Colonic mucosa (tissue), 4 donors: ENCODE data around the gene PCDHGA12. TPM values are rescaled to one million over a fixed set of nuclear protein-coding genes. Genes with fewer than 3 reads are reported as not detected.
"Not testable (repeated sequence)": the region's sequence is repeated elsewhere in the genome, so short reads cannot be mapped to it uniquely, and the experiment has no call there.

Experiments used
- DNase-seq: peaks from one replicate; pipeline ENCODE4 v3.0.0-alpha.2; 2020
- H3K27ac ChIP-seq: fragments of 200-600 bp; one replicate; pipeline ENCODE4 v1.8.0; 2021
- H3K27me3 ChIP-seq: fragments of 200-600 bp; one replicate; pipeline ENCODE4 v1.8.0; 2021
- H3K36me3 ChIP-seq: fragments of 200-600 bp; one replicate; pipeline ENCODE4 v1.8.0; 2021
- H3K4me1 ChIP-seq: fragments of 200-600 bp; one replicate; pipeline ENCODE4 v1.8.0; 2021; ENCODE audit warnings: mild to moderate bottlenecking
- H3K4me3 ChIP-seq: fragments of 200-600 bp; one replicate; pipeline ENCODE4 v1.8.0; 2021
- H3K9ac ChIP-seq, 2 donors: one replicate each; pipeline ENCODE4 v1.7.0; 2013; ENCODE audit warnings: control low read depth in 2 of 2, low read depth in 2 of 2, low read length in 2 of 2
- H3K9me3 ChIP-seq: fragments of 200-600 bp; one replicate; pipeline ENCODE4 v1.8.0; 2021
- CTCF ChIP-seq: fragments of 200-600 bp; IDR thresholded peaks from one replicate; pipeline ENCODE4 v1.8.0; 2022; ENCODE audit warnings: antibody characterized with exemption, mild to moderate bottlenecking
- intact Hi-C: fragments of 100-400 bp; cut with DNase I; formaldehyde crosslinking; loops from one replicate; pipeline ENCODE4 v1.14.1; 2022
- total RNA-seq, 2 donors: library from RNA; stranded (reverse); fragmentation: NEBNext Ultra II Directional in 1 of 2; extraction: Animal tissue kit (Norgen Biotek cat#: 25700) in 1 of 2; gene quantifications; one replicate each; pipeline ENCODE4 v1.2.1, GENCODE V29; 2021
- donor health status: healthy.
- donor health status: DM: no; HTN: no; CAD: no.
- donor health status: DM: no; HTN: no; CAD: no.

Gene PCDHGA12
- total RNA-seq, 2 donors from 2014 or later = 1.0 to 1.5 TPM

GRCh38 chr5:141427783-141428426 lies 2.4 kb upstream of the PCDHGA12 start:
- Histone ChIP-seq H3K9me3 (peaks cover 12% of the 10 kb centered on the region), H3K4me3 (no peak overlapping the region), H3K9ac (no peak overlapping the region), H3K4me1 (no peaks in the 10 kb centered on the region), H3K27me3 (no peaks in the 10 kb centered on the region), H3K36me3 (no peaks in the 10 kb centered on the region), H3K27ac (no peak overlapping the region)
- no peak for TF ChIP-seq CTCF
- DNase-seq = no peak
- intact Hi-C loops = no loop called here

- TF ChIP-seq CTCF = no peak
- H3K27ac ChIP-seq = no peak overlapping the region
- H3K4me1 ChIP-seq = no peaks in the 10 kb centered on the region
- intact Hi-C loops = no loop called here
- peaks cover 7% of the 10 kb centered on the region for H3K9me3 ChIP-seq
- no peaks in the 10 kb centered on the region for H3K27me3 ChIP-seq
- no peaks in the 10 kb centered on the region for H3K36me3 ChIP-seq
- DNase-seq = no peak
- H3K9ac ChIP-seq = no peak overlapping the region
- H3K4me3 ChIP-seq = no peak overlapping the region
Observed at GRCh38 chr5:141431286-141431685, 979 bp downstream of the PCDHGA12 start.

DNA sequence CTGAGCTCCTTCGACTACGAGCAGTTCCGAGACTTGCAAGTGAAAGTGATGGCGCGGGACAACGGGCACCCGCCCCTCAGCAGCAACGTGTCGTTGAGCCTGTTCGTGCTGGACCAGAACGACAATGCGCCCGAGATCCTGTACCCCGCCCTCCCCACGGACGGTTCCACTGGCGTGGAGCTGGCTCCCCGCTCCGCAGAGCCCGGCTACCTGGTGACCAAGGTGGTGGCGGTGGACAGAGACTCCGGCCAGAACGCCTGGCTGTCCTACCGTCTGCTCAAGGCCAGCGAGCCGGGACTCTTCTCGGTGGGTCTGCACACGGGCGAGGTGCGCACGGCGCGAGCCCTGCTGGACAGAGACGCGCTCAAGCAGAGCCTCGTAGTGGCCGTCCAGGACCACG lies 2.0 kb downstream of the PCDHGA12 start:
- H3K4me3 ChIP-seq, H3K36me3 ChIP-seq, DNase-seq, H3K9ac ChIP-seq, H3K27me3 ChIP-seq, H3K27ac ChIP-seq, H3K4me1 ChIP-seq, H3K9me3 ChIP-seq, intact Hi-C loops: not testable (repeated sequence)

DNA sequence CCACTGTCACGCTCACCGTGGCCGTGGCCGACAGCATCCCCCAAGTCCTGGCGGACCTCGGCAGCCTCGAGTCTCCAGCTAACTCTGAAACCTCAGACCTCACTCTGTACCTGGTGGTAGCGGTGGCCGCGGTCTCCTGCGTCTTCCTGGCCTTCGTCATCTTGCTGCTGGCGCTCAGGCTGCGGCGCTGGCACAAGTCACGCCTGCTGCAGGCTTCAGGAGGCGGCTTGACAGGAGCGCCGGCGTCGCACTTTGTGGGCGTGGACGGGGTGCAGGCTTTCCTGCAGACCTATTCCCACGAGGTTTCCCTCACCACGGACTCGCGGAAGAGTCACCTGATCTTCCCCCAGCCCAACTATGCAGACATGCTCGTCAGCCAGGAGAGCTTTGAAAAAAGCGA lies 2.4 kb downstream of the PCDHGA12 start:
- H3K9ac ChIP-seq, H3K4me3 ChIP-seq, H3K27me3 ChIP-seq, H3K4me1 ChIP-seq, intact Hi-C loops, DNase-seq, H3K27ac ChIP-seq, H3K36me3 ChIP-seq, H3K9me3 ChIP-seq: not testable (repeated sequence)

DNA sequence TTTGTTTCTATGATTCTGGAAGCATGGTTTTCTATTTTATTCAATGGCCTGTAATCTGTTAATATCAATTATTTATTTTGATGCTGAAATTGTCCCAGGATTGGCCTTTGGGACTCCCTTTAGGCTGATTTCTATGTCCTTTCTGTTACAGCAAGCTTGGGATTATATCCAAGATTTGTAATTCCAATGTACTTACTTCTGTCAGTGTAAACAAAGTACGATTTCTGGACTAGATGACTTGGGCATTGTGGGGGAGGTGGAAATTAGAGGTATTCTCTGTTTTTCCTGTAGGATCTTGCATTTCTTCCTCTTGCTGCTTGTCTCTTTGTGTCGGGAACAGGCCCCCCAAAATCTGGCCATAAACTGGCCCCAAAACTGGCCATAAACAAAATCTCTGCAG lies 3.7 kb downstream of the PCDHGA12 start:
- no peak overlapping the region for H3K9ac ChIP-seq

DNA sequence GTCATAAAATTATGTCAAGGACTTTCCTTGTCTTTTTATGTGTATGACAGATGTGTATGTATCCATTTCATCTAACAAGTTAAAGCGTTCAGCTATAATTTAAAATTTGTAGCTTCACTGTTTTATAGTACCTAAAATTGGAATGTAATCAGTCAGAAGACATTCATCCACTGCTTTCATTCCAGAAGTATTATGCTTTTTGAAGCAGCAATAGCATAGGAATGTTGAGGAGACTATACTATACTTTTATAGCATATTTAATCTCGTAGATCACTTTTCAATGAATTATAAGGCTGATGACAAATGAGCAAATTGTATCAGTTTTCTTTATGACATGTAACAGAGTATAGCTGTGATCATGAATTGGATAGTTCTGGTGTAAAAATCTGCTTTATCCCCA lies 6.9 kb downstream of the PCDHGA12 start:
- no peaks in the 10 kb centered on the region for H3K27me3 ChIP-seq
- TF ChIP-seq CTCF = no peak
- no peak overlapping the region for H3K27ac ChIP-seq
- no peaks in the 10 kb centered on the region for H3K4me1 ChIP-seq
- no peaks in the 10 kb centered on the region for H3K9me3 ChIP-seq
- DNase-seq = no peak
- no peaks in the 10 kb centered on the region for H3K36me3 ChIP-seq
- H3K9ac ChIP-seq = no peak overlapping the region
- intact Hi-C loops = no loop called here
- no peak overlapping the region for H3K4me3 ChIP-seq

More for the DNA sequence above, 3.7 kb downstream of the PCDHGA12 start:
- no peak overlapping the region for H3K4me3 ChIP-seq
- no peak overlapping the region for H3K27ac ChIP-seq
- no peaks in the 10 kb centered on the region for H3K9me3 ChIP-seq
- TF ChIP-seq CTCF = no peak
- no peaks in the 10 kb centered on the region for H3K27me3 ChIP-seq
- intact Hi-C loops = no loop called here
- DNase-seq = no peak
- no peaks in the 10 kb centered on the region for H3K4me1 ChIP-seq
- H3K36me3 ChIP-seq = no peaks in the 10 kb centered on the region
